T-helper 22 cell (primary cell): ENCODE measurements around the gene ITGA11.
"Not testable (repeated sequence)": the region's sequence is repeated elsewhere in the genome, so short reads cannot be mapped to it uniquely, and the experiment has no call there.

Experiments used
- DNase-seq: peaks from one replicate; pipeline ENCODE4 v3.0.0-alpha.2; 2020; ENCODE audit warnings: low read depth

Gene ITGA11

DNA sequence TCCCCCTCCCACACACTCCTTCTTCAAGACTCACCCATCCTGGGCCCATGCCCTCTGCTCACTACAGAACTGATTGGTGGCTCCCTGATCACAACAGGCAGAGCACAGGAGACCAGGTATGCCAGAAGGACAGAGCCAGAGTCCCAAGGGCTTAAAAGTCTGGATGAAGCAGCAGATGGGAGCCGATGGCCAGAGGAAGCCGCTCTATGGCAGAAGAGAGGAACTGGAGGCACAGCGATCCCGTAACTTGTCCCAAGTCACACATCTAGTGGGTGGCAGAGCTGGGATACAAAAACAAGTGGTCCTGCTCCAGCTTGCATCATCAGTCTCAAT lies 20.7 kb downstream of the ITGA11 start:
- DNase-seq, result no peak

DNA sequence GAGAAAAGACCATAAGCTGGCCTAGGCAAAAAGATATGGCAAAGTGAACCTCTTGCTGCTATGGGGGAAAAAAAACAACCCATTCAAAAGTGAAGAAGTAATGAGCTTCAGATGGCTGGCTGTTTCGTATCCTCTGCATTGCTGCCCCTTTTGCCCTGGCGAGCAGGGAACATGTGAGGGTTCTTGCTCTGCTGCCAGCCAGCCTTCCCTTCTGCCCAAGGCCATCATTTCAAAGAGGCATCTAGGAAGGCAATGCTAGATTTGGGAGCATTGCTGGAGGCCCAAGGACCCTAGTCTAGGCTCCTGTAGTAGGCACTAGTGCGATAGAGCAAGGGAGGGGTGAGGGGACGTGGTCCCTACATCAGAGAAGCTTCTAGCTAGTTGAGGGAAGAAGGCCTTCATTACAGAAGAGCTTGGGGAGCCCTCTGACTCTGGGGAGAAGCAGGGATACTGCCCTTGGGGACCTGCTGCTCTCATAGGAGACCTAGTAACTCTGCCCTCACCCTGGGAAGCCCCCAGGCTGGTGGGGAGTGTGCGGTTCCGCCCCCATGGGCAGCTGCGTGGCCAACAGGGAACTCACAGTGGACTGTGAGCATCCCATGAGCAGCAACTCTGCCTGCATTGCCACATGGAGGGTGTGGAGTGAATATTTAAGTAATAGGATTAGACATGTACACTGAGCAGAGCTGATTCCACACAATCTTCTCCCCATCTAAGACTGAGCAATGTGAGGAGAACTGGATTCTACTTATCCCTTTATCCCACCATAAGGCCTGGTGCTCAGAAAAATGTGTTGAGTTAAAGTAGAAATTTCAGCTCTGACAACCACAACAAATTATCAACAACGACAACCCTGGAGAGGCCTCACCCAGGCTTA lies 21.3 kb downstream of the ITGA11 start:
- DNase-seq, result no peak

DNA sequence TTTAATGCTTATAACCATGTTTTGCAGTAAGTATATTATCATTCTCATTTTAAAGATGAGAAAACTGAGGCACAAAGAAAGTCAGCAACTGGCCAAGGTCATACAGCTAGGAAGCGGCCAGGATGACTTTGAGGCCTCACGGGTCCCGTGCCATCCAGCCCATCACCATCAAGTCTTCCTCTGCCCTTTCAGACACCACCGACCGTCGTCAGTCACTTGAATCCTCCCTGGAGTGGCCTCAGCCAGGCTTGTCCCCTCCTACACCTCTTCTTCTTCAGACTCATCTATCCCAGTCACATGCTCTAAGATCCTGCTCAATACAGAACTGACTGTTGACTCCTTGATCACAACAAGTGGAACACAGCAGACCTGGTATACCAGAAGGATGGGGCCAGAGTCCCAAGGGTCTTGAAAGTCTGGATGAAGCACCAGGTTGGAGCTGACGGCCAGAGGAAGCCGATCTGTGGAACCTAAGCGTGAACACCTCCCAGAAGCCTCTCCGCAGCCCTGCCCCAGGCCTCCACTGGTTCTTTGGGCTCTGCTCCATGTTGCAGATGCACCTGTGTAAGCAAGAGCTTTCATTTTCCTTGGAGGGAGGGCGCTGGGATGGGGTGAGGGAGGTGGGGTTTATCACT lies 22.1 kb downstream of the ITGA11 start:
- no peak for DNase-seq

DNA sequence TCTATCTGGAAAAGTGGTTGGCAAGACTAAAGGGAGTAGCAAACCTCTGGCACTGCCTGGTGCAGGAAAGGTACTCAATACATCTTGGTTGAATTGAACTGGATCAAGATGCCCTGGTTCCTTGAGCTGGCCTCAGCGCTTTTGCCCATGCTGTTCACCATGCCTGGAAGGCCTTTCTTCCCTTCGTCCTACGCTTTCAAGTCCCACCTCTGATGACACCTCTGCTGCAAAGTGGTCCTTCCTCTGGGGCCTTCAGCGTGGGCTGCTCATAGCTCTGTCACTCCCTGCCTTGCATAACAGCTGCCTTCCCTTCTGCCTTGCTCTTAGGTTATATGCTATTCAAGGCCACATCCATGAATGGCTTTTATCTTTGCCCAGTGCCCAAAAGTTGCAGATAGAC lies 23.0 kb downstream of the ITGA11 start:
- DNase-seq, result no peak

DNA sequence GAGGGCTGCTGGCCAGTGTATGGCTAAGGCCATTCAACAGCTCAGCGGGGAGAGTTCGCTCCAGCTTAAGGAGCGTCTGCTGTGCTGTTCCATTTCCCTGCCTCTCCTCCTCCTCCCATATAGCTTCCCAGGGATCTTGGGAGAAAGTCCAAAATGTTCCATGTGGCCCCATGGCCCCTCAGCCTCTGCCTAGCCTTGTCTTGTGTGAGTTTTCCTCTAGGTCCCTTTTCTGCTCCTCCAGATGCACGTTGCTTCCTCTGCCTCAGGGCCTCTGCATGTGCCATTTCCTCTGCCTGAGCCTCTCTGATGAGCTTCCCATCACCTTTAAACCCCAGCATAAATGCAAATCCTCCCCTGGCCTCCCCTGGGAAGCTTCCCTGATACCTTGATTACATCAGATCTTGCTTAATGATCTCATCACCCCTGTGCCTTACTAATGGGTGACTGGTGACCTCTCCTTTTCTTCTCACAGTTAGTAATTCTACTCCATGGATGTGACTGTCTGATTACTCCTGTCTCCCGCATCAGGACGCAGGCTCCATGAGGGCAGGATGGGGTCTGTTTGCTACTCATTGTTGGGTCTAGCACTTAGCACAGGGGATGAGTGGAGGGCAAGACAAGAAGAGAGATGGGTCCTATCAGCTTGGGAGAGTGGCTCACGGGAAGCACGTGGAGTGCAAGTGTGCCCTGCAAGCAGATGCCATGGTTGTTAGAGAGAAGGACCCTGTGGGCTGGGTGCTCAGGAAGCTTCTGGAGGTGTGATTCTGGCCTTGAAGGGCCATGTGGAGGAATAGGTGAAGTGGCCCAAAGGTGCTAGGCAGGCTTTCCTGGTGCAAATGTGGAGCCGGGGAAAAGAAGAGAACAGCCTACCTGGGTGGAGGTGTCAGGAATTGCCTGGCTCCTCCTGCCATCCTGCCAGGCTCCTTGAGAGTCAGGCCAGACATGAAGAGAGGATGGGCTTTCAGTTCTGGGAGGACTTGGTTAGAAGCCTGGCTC lies 23.8 kb downstream of the ITGA11 start:
- DNase-seq, result no peak

DNA sequence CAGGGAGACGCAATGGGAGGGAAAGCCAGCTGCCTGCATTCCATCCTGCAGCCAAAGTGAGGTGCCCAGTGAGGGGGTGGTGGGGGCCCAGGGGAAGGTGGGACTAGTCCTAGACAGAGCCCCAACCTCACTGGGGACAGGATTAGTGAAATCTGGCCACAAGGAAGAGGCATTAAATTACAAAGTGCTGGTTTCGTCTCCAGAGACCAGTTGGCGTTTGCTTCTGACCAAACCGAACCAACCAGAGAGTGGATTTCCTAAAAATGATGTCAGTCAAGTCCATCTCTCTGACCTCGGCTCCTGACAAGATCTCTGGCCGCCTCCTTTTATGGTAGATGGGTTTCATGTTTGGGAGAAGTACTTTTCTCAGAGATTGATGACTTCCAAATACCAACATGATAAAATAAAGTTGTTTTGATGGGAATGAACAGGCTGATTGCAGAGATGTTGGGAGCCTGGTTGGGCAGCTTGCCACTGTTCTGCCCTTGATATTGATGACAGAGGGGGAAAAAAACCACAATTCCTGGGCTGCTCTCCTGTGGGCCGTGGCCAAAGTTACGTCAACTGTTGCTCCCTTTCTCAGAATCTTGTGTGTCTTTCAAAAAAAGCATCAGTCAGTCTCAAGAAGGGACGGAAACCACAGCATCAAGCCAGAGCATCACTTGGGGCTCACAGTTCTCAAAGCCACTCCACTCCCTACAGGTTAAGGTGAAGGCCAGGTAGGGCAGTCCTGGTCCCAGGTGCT lies 24.6 kb downstream of the ITGA11 start:
- DNase-seq, result no peak

DNA sequence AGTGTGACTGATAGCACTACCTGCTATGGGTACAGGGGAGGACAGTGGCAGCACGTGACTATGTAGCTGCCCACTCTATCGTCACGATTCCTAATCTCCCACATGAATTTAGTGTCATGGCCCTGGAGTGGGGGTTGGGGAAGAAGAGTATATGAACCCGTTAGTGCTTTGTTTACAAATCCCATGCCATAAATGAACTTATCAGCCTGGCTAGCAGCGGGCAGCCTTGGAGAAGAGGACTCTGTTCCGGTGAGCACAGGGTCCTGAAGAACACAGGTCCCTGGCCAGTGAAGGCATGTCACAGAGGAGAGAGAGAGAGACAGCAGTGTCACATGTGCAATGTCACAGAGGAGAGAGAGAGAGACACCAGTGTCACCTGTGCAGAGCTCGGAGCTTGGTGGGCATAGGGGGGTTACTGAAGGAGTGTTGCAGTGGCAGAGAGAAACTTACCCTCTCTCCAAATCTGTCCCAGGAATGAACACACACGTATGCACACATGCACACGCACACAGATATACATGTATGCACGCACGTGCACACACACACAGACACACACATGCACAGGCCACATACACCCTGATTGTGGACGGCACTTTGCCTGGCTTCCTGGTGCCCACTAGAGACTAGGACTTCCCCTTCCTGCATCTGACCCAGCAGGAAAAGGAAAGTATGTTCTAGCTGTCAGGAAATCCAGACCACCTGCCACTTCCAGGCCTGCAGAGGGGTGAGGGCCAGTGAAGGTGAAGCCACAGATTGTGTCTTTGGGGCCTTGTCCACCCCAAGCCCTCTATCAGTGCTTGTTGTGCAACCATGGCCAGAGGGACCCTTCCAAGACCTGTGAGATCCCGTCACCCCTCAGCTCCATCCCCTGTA lies 26.3 kb downstream of the ITGA11 start:
- DNase-seq, result no peak

DNA sequence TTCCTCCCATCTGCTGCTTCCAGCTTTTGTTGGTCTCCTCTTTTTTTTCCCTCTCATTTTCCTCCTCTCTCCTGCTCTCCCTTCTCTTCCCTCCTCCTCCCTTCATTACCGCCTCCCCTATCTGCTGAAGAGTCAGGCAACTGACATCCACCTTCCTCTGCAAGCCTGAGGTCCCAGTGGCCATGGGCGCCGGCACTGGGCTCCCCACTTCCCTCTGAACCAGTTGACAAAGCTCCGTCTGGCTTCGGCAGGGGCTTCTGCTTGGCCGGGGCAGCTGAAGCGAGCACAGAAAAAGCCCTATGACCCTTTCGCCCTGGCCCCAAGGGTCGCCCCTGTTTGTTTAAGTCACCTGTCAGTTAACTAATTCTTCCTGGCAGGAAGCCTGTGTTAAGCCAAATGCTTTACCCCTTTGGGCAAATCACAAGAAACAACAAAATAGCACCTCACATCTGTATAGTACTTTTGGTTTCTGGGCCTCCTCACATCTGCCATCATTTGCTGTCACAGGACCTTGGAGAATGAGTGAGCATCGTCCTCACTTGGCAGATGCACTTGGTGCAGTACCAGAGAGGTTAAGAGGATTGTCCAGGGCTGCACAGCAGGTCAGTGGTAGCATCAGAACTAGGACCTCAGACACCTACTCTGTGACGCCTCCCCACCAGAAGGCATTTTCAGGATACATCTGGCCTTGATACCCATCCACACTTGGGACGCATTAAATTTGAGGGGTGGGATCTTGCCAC lies 27.7 kb downstream of the ITGA11 start:
- no peak for DNase-seq

DNA sequence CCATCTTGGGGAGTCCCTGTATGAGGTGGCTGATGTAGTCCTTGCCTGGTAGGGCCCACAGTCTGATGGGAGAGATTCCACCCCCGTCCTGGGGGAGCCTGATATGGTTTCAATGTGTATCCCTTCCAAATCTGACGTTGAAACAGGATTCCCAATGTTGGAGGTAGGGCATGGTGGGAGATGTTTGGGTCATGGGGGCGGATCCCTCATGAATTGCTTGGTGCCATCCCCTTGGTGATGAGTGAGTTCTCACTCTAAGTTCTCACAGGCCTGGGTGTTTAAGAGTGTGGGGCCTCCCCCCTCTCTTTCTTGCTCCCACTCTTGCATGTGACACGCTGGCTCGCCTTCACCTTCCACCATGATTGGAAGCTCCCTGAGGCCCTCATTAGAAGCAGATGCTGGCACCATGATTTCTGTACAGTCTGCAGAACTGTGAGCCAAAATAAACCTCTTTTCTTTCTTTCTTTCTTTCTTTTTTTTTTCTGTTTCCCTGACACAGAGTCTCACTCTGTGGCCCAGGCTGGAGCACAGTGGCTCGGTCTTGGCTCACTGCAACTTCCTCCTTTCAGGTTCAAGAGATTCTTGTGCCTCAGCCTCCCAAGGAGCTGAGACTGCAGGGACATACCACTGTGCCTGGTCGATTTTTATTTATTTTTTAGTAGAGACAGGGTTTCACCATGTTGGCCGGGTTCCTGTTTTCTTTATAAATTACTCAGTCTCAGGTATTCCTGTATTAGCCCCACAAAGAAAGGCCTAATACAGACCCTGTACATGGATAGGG lies 28.6 kb downstream of the ITGA11 start:
- no peak for DNase-seq

DNA sequence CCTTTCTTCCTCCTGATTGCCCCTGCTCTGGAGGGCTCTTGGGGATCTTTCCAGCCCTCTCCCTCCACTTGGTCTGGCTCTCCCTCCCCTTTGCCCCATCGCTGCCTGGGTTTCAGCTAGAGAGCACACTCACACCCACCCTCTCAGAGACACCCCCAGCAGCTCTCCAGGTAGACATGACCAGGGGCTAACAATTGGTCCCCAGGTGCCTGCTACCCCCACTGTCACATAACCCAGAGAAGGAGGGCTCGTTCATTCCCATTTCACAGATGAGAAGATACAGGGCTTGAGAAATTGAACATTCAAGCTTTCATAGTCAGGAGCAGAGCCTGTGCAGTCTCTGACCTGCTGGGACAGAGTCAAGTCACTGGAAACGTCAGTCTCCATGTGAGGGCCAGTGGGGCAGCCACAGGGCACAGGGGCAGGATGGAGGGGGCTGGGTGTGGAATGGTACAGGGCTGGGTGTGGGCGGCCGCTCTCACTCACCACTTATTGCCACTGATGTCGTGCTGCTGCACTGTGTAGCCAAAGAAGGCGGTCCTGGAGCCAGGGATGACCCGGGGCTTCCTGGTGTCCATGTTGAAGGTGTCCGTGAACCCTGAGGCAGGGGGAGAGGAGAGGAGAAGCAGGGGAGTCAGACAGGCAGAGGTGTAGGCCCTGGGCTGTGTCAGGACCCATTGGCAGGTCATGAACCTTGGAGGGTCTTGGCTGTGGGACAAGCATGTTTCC lies 29.4 kb downstream of the ITGA11 start:
- no peak for DNase-seq

DNA sequence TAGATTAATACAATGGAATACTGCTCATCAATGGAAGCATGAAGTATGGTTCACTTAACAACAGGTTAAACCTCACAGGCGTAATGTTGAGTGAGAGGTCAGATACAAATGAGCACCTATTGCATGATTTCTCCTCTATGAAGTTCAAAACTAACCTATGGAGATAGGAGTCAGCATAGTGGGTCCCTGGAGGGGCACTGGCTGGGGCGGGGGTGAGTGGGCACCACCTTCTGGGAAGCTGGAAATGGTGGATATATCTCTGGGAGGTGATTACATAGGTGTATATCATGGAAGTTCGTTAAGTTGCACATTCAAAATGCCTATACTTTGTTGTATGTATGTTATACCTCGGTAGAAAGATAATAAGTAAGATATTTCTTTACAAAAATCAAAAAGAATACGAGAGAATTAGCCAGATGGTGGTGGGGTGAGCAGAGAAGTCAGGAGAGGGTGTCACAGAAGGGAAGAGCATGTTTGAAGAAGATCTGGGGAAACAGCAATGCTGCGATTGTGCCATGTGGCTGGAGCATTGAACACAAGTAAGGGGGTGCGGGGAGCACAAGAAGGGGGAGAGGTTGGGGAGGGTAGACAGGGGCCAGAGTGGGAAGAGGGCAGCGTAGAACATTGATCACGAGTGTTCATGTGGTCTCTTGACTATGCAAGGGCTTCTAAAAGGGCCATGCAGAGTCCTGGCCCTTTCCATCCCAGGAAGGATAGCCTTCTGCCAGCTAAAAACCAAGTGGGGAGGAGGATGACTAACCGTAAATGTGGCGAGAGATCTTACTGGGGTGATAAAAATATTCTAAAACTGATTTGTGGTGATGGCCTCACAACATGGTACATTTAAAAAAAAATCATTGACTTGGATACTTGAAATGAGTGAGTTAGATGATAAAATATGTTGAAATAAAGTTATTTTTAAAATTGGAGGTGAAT lies 30.2 kb downstream of the ITGA11 start:
- DNase-seq, result no peak

DNA sequence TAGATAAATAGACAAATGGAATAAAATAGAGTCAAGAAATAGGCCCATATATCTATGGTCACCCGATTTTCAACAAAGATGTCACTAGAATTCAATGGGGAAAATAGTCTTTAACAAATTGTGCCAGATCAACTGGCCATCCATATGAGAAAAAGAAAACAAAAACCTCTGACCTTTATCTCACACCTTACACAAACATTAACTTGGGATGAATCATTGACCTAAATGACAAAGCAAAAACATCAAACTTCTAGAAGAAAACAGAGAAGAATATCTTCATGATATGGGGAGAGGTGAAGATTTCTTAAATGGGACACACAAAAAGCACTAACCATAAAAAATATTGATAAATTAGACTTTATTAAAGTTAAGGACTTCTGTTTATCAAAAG lies 31.9 kb downstream of the ITGA11 start:
- no peak for DNase-seq

DNA sequence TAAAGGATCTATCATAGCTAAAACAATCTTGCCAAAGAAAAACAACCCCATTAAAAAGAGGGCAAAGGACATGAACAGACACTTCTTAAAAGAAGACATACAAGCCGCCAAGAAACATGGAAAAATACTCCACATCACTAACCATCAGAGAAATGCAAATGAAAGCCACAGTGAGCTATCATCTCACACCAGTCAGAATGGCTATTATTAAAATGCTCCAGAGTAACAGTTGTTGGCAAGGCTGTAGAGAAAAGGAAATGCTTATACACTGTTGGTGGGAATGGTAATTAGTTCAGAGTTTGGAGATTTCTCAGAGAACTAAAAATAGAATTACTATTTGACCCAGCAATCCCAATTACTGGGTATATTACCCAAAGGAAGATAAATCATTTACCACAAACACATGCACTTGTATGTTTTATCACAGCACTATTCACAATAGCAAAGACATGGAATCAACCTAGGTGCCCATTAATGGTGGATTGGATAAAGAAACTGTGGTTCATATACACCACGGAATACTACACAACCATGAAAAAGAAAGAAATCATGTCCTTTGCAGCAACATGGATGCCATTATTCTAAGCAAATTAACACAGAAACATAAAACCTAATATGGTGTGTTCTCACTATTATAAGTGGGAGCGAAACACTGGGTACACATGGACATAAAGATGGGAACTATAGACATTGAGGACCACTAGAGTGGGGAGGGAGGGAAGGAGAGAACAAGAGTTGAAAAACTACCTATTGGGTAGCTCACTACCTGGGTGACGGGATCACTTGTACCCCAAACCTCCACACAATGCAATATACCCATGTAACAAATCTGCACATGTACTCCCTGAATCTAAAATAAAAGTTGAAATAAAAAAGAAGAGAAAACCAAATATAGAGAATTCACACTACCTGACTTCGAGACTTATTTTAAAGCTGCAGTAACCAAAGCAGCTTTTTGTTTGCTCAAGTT lies 32.6 kb downstream of the ITGA11 start:
- DNase-seq, result no peak

DNA sequence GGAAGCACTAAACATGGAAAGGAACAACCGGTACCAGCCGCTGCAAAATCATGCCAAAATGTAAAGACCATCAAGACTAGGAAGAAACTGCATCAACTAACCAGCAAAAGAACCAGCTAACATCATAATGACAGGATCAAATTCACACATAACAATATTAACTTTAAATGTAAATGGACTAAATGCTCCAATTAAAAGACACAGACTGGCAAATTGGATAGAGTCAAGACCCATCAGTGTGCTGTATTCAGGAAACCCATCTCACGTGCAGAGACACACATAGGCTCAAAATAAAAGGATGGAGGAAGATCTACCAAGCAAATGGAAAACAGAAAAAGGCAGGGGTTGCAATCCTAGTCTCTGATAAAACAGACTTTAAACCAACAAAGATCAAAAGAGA lies 34.0 kb downstream of the ITGA11 start:
- DNase-seq, result not testable (repeated sequence)

DNA sequence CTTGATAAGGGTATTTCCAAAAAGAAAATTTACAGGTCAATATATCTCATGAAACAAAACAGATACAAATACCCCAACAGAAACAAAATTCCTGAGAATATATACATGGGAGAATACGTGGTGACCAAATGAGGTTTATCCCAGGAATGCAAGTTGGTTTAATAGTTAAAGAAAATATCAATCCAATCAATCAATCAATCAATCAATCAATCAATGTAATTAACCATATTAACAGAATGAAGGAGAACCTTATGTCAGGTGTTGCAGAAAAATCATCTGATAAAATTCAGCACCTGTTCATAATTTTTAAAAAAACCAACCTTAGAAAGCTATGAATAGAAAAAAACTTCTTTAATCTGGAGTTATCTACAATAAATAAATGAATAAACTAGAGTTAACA lies 35.9 kb downstream of the ITGA11 start:
- no peak for DNase-seq

DNA sequence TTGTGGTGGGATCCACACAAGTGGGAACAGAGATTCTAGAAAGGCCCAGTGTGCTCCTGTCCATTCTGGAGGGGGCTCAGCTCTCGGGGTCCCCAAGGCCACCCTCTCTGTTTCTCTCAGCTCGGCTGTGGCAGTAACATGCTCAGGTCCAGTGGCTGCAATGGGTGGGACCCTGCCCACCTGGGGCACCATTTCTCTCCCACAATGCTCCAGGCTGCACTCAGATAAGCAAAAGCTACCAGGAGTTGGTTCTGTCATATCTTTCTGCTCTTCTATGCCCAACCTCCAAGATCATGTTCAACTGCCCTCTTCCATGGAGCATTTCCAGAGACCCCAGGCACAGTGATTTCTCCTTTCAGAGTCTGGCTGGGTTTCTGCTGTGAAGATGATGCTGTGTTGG lies 40.8 kb downstream of the ITGA11 start:
- DNase-seq, result no peak
